ENCODE measurements around the gene PTPN6. TPM values are rescaled to one million over a fixed set of nuclear protein-coding genes. Genes with fewer than 3 reads are reported as not detected.

Gene PTPN6
- polyA plus RNA-seq, 1 donor = 34.6 TPM

DNA sequence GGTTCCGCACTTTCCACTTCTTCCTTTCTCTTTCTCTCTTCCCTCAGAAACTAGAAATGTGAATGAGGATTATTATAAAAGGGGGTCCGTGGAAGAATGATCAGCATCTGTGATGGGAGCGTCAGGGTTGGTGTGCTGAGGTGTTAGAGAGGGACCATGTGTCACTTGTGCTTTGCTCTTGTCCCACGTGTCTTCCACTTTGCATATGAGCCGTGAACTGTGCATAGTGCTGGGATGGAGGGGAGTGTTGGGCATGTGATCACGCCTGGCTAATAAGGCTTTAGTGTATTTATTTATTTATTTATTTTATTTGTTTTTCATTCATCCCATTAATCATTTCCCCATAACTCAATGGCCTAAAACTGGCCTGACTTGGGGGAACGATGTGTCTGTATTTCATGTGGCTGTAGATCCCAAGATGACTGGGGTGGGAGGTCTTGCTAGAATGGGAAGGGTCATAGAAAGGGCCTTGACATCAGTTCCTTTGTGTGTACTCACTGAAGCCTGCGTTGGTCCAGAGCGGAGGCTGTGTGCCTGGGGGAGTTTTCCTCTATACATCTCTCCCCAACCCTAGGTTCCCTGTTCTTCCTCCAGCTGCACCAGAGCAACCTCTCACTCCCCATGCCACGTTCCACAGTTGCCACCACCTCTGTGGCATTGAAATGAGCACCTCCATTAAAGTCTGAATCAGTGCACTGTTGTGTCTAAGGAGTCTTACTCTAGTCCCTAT, 28.0 kb upstream of the PTPN6 start:
- H3K27ac ChIP-seq (ENCODE audit: low read length) = no peak overlapping the region
- no peak for DNase-seq

DNA sequence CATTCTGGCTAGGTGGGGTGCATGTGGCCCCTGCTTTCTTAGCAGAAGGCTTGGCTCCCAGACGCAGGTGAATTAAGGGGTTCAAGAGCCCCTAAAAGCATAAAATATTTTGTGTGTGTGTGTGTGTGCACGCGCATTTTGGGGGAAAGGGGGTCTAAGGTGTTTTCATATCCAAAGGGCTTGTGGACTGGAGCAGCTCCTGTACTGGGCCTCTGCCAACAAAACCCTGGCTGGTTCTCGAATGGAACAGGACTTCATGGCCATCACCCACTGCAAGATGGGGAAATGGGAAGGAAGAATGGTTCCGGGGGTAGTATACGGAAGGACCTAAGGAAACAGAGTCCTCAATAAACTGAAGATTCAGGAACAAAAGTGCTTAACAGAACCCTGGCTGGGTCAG, 27.3 kb upstream of the PTPN6 start:
- no CpG with 5 or more reads among the region's 6 CpGs for WGBS (ENCODE audit: insufficient coverage, low lambda C conversion rate)
- Histone ChIP-seq H3K4me1 (ENCODE audit: control insufficient read depth, insufficient read depth, low read length) (peaks cover 26% of the 10 kb centered on the region), H3K9me3 (ENCODE audit: control insufficient read depth, low read depth, low read length) (no peaks in the 10 kb centered on the region), H3K27ac (ENCODE audit: low read length) (no peak overlapping the region), H3K4me3 (ENCODE audit: low read length) (no peak overlapping the region), H3K27me3 (ENCODE audit: control insufficient read depth, insufficient read depth, low read length) (no peaks in the 10 kb centered on the region), H3K36me3 (ENCODE audit: control insufficient read depth, insufficient read depth, low read length) (no peaks in the 10 kb centered on the region)
- DNase-seq = no peak

More for the DNA sequence above, 28.0 kb upstream of the PTPN6 start:
- 100% methylated on average over 1 of the region's 10 CpGs for WGBS (ENCODE audit: insufficient coverage, low lambda C conversion rate)
- Histone ChIP-seq H3K36me3 (ENCODE audit: control insufficient read depth, insufficient read depth, low read length) (no peaks in the 10 kb centered on the region), H3K27me3 (ENCODE audit: control insufficient read depth, insufficient read depth, low read length) (no peaks in the 10 kb centered on the region), H3K9me3 (ENCODE audit: control insufficient read depth, low read depth, low read length) (no peaks in the 10 kb centered on the region), H3K4me3 (ENCODE audit: low read length) (no peak overlapping the region), H3K4me1 (ENCODE audit: control insufficient read depth, insufficient read depth, low read length) (peaks cover 26% of the 10 kb centered on the region)

GRCh38 chr12:6925239-6925539, 26.0 kb upstream of the PTPN6 start:
- DNase-seq = no peak
- Histone ChIP-seq H3K27ac (ENCODE audit: low read length) (peak overlapping the region; percentile 84), H3K36me3 (ENCODE audit: control insufficient read depth, insufficient read depth, low read length) (no peaks in the 10 kb centered on the region), H3K27me3 (ENCODE audit: control insufficient read depth, insufficient read depth, low read length) (no peaks in the 10 kb centered on the region), H3K4me1 (ENCODE audit: control insufficient read depth, insufficient read depth, low read length) (peaks cover 38% of the 10 kb centered on the region), H3K9me3 (ENCODE audit: control insufficient read depth, low read depth, low read length) (no peaks in the 10 kb centered on the region), H3K4me3 (ENCODE audit: low read length) (no peak overlapping the region)
- no CpG with 5 or more reads among the region's 1 CpG for WGBS (ENCODE audit: insufficient coverage, low lambda C conversion rate)

DNA sequence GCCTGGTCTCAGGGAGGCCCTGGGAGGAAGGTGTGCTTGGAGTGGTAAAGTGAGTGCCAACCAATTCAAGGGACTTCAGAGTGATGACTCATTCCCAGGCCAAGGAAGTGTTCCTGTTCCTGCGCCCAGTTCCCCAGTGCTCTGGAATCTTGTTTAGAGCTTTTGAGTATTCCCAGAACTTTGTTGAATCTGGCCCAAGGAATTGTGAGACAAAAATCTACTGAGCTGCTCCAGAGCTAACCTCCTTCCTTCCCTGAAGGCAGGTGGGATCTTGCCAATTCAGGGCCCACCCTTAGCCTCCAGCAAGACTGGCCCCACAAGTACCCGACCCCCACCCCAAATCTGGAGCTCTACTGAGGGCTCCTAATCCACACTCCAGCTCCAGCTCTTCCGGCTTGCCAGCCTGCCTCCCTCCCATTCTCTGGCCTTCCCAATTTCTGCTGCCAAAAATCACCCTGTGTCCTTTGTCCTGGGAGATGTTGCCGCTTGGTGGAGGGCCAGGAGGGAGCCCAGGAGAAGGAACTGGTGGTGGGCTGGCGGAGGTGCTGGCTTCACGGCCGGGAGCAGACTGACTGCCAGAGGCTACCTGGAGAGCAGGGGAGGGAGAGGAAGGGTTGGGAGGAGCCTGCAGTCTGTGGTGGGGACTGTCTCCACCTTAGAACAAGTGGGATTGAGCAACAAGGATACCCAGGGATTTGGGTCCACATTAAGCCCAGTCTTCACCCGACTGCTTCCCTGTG, 25.4 kb upstream of the PTPN6 start:
- WGBS (ENCODE audit: insufficient coverage, low lambda C conversion rate) = no CpG with 5 or more reads among the region's 8 CpGs
- peak overlapping the region; percentile 23 for H3K4me3 ChIP-seq (ENCODE audit: low read length)
- peak overlapping the region; percentile 84 for H3K27ac ChIP-seq (ENCODE audit: low read length)

GRCh38 chr12:6927379-6928021, 23.7 kb upstream of the PTPN6 start, which contains the start of gene ATN1:
TSS of gene ATN1 (plus strand) at chr12:6927959. CDS start at chr12:6934002, 6,043 bp downstream.
- Histone ChIP-seq H3K36me3 (ENCODE audit: control insufficient read depth, insufficient read depth, low read length) (no peaks in the 10 kb centered on the region), H3K9me3 (ENCODE audit: control insufficient read depth, low read depth, low read length) (no peaks in the 10 kb centered on the region), H3K27me3 (ENCODE audit: control insufficient read depth, insufficient read depth, low read length) (no peaks in the 10 kb centered on the region), H3K27ac (ENCODE audit: low read length) (peak within 1 kb of the TSS; percentile 84), H3K4me1 (ENCODE audit: control insufficient read depth, insufficient read depth, low read length) (peaks cover 43% of the 10 kb centered on the region), H3K4me3 (ENCODE audit: low read length) (peak within 1 kb of the TSS; percentile 89)
- peak; percentile 74 to 85 for DNase-seq
- no CpG with 5 or more reads among the region's 66 CpGs for WGBS (ENCODE audit: insufficient coverage, low lambda C conversion rate)

More for the DNA sequence above, 25.4 kb upstream of the PTPN6 start:
- H3K27me3 ChIP-seq (ENCODE audit: control insufficient read depth, insufficient read depth, low read length) = no peaks in the 10 kb centered on the region
- no peaks in the 10 kb centered on the region for H3K9me3 ChIP-seq (ENCODE audit: control insufficient read depth, low read depth, low read length)
- DNase-seq = peak in 1 of 2 donors; percentile 68
- H3K36me3 ChIP-seq (ENCODE audit: control insufficient read depth, insufficient read depth, low read length) = no peaks in the 10 kb centered on the region
- peaks cover 39% of the 10 kb centered on the region for H3K4me1 ChIP-seq (ENCODE audit: control insufficient read depth, insufficient read depth, low read length)

GRCh38 chr12:6928022-6928702, 23.0 kb upstream of the PTPN6 start:
- Histone ChIP-seq H3K27ac (ENCODE audit: low read length) (peak overlapping the region; percentile 70), H3K4me3 (ENCODE audit: low read length) (peak overlapping the region; percentile 89), H3K36me3 (ENCODE audit: control insufficient read depth, insufficient read depth, low read length) (peaks cover under 1% of the 10 kb centered on the region), H3K4me1 (ENCODE audit: control insufficient read depth, insufficient read depth, low read length) (peaks cover 43% of the 10 kb centered on the region), H3K27me3 (ENCODE audit: control insufficient read depth, insufficient read depth, low read length) (no peaks in the 10 kb centered on the region), H3K9me3 (ENCODE audit: control insufficient read depth, low read depth, low read length) (no peaks in the 10 kb centered on the region)
- DNase-seq = no peak
- no CpG with 5 or more reads among the region's 79 CpGs for WGBS (ENCODE audit: insufficient coverage, low lambda C conversion rate)

DNA sequence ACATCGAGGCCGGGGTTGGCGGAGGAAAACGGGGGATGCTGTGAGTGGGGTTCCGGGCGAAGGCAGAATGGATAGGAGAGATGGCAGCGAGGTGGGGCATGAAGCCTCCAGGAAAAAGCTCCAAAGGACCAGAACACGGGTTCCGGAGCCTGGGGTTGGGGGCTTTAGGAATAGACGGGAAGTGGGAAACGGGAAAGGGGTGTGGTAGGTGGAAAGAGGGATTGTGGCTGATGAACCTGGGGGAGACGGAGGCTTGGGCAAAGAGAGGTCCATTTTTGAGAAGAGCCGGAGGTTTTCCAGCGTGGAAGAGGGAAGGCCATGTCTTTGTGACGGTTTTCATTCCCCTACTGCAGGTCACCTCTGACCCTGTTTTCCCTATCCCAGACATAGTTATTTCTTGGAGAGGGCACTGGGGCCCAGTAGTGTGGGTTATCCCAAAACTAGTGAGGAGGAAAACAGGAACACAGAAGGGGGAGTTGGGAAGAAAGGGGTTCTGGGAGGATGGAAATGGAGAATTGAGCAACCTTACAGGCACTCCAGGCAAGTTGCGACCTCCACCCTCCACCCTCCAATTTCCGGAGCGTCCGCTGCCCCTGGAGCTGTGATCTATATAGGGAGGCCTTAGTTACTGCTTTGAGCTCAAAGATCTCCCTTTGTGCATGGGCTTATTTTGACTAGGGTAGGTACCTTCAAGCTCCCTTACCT, 22.3 kb upstream of the PTPN6 start:
- Histone ChIP-seq H3K4me1 (ENCODE audit: control insufficient read depth, insufficient read depth, low read length) (peaks cover 43% of the 10 kb centered on the region), H3K9me3 (ENCODE audit: control insufficient read depth, low read depth, low read length) (no peaks in the 10 kb centered on the region), H3K27me3 (ENCODE audit: control insufficient read depth, insufficient read depth, low read length) (no peaks in the 10 kb centered on the region), H3K4me3 (ENCODE audit: low read length) (peak overlapping the region; percentile 89), H3K36me3 (ENCODE audit: control insufficient read depth, insufficient read depth, low read length) (peaks cover 7% of the 10 kb centered on the region), H3K27ac (ENCODE audit: low read length) (peak overlapping the region; percentile 70)
- no CpG with 5 or more reads among the region's 19 CpGs for WGBS (ENCODE audit: insufficient coverage, low lambda C conversion rate)
- peak in 1 of 2 donors; percentile 45 for DNase-seq

DNA sequence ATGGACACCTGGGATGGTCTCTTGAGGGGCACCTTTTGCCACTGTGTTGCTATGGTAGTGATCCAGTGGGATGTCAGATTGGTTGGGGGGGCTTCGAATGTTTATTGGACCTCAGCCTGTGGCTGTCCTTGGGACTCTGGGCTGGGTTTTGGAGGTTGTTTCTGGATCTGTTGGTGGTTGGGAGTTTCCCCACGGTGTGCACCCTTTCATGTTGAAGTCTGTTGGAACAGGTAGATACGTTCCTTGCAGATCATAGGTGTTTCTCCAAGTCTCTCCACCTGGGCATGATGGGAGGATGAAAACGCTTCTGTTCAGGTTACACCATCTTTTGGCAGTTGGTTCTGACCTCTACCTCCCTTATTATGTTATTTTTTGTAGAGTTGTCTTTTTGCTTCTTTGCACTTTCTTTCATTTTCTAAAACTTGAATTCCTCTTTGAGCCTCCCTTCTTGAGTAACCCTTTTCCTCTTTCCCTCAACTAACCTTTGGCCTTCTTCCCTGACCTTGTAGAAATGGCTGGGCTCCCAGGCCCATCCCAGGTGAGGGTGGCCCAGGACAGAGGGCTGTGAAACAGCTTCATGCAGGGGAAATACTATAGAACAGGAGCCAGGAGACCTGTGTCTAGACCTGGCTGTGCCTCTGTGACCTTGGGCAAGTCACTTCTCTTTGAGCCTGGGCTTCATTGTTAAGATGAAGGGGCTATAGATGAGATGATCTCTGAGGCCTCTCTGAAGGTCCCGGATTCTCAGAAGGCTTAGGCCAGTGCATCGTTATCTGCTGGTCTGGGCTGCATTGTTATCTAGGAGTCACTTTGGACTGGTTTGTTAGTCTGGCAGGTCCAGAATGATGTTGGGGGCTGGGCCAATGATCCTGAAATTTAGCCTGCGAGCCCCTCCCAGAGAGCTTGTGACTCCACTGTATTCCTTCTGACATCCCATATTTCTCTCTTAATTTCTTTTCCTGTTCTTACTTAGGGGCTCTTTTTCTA, 21.4 kb upstream of the PTPN6 start:
- 73% methylated on average over 2 of the region's 7 CpGs for WGBS (ENCODE audit: insufficient coverage, low lambda C conversion rate)
- DNase-seq = peak in 1 of 2 donors; percentile 21
- no peaks in the 10 kb centered on the region for H3K27me3 ChIP-seq (ENCODE audit: control insufficient read depth, insufficient read depth, low read length)
- no peaks in the 10 kb centered on the region for H3K9me3 ChIP-seq (ENCODE audit: control insufficient read depth, low read depth, low read length)
- peaks cover 16% of the 10 kb centered on the region for H3K36me3 ChIP-seq (ENCODE audit: control insufficient read depth, insufficient read depth, low read length)
- H3K4me3 ChIP-seq (ENCODE audit: low read length) = peak overlapping the region; percentile 89
- peak overlapping the region; percentile 70 for H3K27ac ChIP-seq (ENCODE audit: low read length)
- peaks cover 38% of the 10 kb centered on the region for H3K4me1 ChIP-seq (ENCODE audit: control insufficient read depth, insufficient read depth, low read length)

GRCh38 chr12:6932766-6933165, 18.4 kb upstream of the PTPN6 start:
- DNase-seq = no peak
- Histone ChIP-seq H3K27me3 (ENCODE audit: control insufficient read depth, insufficient read depth, low read length) (no peaks in the 10 kb centered on the region), H3K4me3 (ENCODE audit: low read length) (no peak overlapping the region), H3K4me1 (ENCODE audit: control insufficient read depth, insufficient read depth, low read length) (peaks cover 21% of the 10 kb centered on the region), H3K9me3 (ENCODE audit: control insufficient read depth, low read depth, low read length) (no peaks in the 10 kb centered on the region), H3K36me3 (ENCODE audit: control insufficient read depth, insufficient read depth, low read length) (peaks cover 37% of the 10 kb centered on the region), H3K27ac (ENCODE audit: low read length) (no peak overlapping the region)
- no CpG with 5 or more reads among the region's 1 CpG for WGBS (ENCODE audit: insufficient coverage, low lambda C conversion rate)

Data from large intestine (tissue), 3 donors.